HPDE6-E6E7 (cell line): Measurements from ENCODE around the gene C13orf46.
A peak's percentile ranks its signal among the peaks of the same experiment; 100 is the strongest.
"Not testable (repeated sequence)": the region's sequence is repeated elsewhere in the genome, so short reads cannot be mapped to it uniquely, and the experiment has no call there.

ENCODE experiments used
- DNase-seq: peaks from one replicate; pipeline ENCODE4 v3.0.0; 2011; ENCODE audit warnings: missing footprints; ENCODE audit errors: extremely low spot score

Gene C13orf46

DNA sequence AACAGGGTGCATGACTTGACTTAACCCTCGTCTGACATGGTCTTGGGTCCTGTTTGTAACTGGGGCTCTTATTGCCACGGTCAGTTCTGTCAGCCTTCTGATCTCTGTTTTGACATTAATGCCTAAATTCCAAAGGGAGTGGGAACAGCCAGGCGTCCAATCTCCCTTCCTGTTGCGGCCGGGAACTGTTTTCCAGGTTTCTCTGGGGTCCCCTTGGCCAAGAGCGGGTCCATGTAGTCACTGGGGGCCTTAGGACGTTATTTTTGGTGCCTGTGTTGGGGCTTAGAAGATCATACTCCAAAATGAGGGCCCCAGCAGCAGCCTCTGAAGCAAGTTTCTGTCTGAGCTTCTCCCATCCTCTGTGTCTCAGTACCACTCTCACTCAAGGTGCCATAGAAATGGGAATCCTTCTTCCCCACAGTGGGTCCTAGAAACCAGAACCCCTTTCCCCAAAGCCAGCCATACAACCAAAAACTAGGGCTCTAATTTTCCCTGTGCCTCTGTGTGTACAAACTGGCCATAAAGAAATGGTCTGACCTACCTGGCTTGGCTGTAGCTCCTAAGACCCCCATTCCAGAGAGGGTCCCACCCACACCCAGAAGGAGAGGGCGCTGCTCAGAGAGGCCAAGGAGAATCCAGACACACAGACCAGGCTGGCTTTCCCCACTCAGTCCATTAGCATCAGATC, 50.4 kb downstream of the C13orf46 start:
- DNase-seq = no peak

- DNase-seq = no peak
Observed at GRCh38 chr13:113922412-113923118, 51.3 kb downstream of the C13orf46 start.

- DNase-seq = no peak
Observed at GRCh38 chr13:113921763-113922162, 52.1 kb downstream of the C13orf46 start.

DNA sequence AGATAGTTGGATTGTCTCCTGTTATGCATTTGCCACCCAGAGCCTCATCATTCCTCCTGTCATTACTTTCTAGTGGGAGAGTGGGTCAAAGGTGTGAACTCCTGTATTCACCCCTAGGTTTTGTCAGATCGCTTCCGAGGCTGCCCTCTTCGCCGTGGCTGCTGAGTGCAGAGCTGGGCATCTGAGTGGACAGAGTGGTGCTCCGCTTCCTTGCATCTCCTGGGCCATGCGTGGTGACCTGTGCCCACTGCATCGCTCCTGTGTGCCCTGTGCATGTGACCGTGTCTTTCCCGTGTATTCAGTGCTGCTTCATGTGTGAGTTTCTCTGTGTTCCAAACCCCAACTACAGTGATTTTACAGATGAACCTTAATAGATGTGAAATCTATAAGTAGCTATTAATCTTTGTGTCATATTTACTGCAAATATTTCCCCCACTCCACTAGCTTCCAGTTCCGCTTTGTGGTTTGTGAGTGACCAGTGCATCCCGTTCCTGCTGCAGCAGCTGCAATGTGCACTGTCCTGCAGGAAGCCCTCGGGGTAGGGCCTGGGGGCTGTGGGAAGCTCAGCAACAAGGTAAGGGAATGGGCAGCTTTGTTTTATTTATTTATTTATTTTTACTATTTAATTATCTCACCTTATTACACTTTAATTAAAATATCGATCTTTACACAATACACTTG, 53.1 kb downstream of the C13orf46 start:
- DNase-seq = no peak

DNA sequence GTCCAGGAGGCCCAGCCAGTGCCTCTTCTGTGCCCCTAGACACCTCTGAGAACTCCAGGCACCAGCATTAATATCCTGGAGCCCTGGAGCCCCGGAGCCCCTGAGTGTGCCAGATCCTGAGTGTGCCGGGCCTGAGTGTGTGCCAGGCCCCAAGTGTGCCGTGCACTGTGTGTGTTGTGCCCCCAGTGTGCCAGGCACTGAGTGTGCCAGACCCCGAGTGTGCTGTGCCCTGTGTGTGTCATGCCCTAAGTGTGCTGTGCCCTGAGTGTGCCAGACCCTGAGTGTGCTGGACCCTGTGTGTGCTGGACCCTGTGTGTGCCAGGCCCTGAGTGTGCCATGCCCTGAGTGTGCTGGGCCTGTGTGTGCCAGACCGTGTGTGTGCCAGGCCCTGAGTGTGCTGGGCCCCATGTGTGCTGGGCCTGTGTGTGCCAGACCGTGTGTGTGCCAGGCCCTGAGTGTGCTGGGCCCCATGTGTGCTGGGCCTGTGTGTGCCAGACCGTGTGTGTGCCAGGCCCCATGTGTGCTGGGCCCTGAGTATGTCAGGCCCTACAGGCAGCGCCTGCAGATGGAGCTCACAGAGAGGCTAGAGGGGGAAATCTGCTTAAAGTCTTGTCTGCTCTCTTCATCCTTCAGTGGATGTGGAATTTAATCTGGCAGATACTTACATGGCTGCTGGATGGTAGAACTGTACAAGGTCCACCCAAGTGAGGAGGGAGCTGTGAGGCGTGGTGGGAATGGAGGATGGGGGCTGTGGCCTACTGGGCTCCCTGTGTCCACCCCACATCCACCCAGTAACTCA, 53.9 kb downstream of the C13orf46 start:
- DNase-seq = no peak

DNA sequence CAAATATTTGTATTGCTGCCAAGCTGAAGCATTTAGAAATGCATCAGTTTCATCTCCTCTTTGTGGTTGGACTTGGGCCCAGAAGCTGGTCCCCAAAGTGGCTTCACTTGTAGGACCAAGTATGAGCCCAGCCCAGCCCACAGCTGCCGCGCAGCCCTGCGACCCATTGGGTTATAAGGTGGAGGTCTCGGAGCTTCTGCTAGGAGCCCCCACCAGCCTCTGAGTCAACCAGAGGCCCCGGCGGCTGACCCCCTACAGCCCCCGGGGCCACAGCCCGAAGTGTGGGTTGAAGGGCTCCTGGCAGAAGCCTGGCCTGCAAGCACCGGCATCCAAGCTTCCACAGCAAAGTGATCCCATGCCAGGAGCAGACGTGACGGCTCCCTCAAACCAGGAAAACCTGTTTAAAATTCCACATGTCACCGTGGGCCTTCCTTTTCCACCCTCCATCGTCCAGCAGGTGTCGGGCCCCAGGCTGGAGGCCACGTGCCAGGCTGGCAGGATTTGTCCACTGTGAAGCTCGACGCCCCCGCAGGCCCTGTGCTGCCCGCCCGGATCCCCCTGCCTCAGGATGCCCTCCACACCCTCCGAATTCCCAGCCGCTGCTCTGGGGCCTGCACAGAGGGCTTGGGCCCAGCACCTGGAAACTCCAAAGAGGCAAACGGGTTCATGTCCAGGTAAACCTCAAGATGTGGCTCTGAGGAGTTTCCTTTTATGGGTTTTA, 54.7 kb downstream of the C13orf46 start:
- no peak for DNase-seq

- no peak for DNase-seq
Observed at GRCh38 chr13:113918580-113918979, 55.3 kb downstream of the C13orf46 start.

GRCh38 chr13:113917594-113918371, 56.1 kb downstream of the C13orf46 start:
- no peak for DNase-seq

- DNase-seq = no peak
Observed at GRCh38 chr13:113917096-113917495, 56.8 kb downstream of the C13orf46 start.

GRCh38 chr13:113916330-113916815, 57.5 kb downstream of the C13orf46 start:
- DNase-seq = no peak

- DNase-seq = no peak
Observed at GRCh38 chr13:113915786-113916329, 58.0 kb downstream of the C13orf46 start.

DNA sequence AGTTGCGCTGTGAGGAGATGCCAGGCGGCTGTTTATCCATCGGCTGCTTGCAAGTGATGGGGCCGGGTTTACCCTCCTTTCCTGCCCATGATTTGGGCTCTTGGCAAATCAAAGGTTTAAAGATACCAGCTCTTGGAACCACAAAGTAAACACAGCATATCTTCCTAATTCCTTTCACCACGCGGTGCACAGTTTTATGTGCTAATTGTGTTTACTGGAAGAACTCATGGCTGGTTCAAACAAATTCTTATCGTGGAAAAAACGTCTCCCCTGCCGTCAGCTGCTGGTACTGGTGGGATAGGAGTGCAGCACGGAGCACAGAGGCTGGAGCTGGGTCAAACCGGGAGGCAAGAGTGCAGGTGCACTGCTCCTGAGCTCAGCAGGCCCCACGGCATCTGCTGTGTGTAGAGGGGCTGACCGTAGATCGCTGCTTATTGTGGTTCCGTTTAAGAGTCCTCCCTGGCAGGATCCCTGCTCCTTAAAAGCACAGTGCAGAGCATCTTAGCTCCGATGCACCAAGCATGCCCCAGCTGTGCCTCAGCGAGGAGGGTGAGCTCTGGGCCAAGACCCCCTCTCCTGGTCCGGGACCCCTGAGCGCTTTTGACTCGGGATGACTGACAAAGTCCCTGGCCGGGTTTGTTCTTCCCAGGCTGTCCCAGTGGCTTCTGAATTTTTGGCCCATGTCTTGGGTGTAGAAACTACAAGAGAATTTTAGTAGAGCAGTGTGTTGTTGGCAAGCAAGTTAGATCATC, 58.7 kb downstream of the C13orf46 start:
- no peak for DNase-seq

- DNase-seq = no peak
Observed at GRCh38 chr13:113914333-113915011, 59.4 kb downstream of the C13orf46 start.

- DNase-seq = not testable (repeated sequence)
Observed at GRCh38 chr13:113913838-113914237, 60.0 kb downstream of the C13orf46 start.

GRCh38 chr13:113913408-113913807, 60.5 kb downstream of the C13orf46 start:
- DNase-seq = peak; percentile 38

- DNase-seq = no peak
Observed at GRCh38 chr13:113912596-113912995, 61.3 kb downstream of the C13orf46 start.

DNA sequence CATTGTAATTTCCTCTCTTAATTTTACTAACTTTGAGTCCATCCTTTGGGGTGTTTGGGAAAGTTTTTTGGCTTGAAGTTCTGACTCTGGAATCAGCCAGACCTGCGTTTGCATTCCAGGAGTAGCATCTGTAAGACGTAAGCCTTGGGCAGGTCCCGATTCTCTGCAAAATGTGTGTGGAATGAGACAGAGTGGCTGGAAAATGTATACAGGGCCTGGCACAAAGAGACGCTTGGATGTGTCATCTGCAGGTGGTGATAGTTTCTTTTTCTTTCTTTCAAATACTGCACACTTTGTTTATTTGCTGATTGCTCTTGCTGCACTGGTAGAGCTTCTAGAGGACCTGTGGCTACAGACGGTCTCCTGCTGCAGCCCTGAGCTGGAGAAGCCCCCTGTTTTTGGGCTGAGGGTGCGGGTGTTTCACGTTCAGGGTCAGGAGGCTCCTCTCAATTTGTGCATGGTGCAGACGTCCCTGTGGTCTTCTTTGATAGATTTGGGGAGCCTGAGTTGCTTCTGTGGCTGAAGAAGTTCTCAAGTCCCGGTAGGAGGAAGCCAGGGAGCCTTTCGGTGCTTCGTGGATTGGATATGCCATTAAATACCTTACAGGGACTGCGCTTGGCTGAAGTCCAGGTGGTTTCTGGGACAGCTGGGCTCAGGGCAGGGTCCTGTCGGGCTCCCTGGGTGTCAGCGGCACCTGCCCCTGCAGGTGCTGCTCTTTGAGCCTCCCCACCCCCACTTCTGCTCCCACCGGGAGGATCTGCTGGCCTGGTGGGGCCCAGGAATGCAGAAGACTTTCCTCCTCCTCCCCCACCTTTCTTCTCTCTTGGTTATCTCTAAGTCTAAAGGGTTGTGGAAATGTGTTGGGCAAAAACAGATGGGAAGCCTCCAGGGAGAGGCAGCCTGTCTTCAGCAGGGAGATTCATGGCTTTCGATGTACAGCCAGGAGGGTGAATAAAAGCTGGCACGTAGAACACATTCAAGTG, 66.0 kb downstream of the C13orf46 start:
- DNase-seq = no peak

- no peak for DNase-seq
Observed at GRCh38 chr13:113906571-113906970, 67.3 kb downstream of the C13orf46 start.
